HG02852 (cell line): ENCODE results near the gene CIPC.

ENCODE experiments used
- ATAC-seq: cut with Tn5 transposase; IDR thresholded peaks from one replicate; pipeline ENCODE4 v1.9.1; 2021; ENCODE audit warnings: mild to moderate bottlenecking, moderate library complexity; ENCODE audit not compliant: unreplicated experiment

CIPC gene, protein sequence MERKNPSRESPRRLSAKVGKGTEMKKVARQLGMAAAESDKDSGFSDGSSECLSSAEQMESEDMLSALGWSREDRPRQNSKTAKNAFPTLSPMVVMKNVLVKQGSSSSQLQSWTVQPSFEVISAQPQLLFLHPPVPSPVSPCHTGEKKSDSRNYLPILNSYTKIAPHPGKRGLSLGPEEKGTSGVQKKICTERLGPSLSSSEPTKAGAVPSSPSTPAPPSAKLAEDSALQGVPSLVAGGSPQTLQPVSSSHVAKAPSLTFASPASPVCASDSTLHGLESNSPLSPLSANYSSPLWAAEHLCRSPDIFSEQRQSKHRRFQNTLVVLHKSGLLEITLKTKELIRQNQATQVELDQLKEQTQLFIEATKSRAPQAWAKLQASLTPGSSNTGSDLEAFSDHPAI

DNA sequence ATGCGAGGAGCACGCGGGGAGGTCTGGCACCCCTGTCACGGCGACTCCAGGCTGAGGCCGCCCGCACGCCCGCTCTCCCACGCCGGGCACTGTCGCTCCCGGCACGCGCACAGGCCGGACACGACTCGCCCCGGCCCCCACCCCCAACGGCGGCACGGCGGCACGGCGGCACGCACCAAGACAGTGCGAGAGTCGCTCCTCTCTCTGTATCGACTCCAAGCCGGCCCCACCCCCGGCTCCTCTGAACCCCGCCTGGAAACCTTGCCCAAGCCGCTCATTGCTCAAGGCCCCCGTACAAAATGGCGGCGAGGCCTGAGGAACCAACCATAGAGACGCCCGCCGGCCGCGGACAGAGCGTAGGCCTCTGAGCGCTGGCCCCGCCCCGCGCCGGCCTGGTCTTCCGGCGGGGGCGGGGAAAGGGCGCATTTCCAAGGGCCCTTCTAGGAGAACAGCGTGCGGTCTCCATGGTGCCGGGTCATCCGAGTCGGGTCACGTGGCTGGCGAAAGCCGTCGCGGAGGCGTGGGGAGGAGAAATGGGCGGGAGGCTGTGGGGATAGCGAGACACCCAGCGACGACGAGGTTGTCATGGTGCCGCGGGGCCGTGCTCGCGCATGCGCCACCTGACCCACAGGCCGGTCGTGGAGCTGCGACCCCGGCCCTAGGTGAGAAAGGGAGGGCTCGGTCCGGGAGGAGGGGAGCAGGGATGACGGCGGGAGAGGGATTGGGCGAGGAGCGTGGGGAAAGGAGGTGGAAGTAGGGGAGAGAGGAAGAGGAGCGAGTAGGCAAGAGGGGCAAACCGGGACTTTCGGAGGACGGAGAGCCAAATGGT, at the start of gene CIPC:
Gene CIPC (plus strand): TSS at position 559 of the 829 bp plus-strand sequence. CDS start 7,451 bp downstream, outside the sequence.
- peak; percentile 83 for ATAC-seq

DNA sequence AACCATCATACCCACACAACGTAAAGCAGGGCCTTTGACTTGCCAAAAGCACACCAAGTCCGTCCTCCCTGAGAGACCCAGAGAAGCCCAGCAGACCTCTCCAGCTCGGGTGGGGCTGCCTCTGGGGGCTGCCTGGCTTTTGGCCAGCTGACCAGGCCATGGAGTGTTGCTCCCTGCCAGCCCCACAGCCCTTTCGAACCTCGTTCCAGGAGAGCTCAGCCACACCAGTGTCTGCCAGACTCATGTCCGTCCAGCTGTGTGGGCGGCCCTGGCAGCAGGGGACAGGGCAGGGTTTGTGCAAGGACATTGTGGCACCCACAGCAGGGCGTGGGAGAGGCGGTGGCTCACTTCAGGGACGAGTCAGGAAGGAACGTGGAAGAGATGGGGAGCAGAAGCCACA, 46.9 kb upstream of the CIPC start:
- ATAC-seq, result no peak

GRCh38 chr14:77052281-77053044, 45.6 kb upstream of the CIPC start:
- no peak for ATAC-seq

DNA sequence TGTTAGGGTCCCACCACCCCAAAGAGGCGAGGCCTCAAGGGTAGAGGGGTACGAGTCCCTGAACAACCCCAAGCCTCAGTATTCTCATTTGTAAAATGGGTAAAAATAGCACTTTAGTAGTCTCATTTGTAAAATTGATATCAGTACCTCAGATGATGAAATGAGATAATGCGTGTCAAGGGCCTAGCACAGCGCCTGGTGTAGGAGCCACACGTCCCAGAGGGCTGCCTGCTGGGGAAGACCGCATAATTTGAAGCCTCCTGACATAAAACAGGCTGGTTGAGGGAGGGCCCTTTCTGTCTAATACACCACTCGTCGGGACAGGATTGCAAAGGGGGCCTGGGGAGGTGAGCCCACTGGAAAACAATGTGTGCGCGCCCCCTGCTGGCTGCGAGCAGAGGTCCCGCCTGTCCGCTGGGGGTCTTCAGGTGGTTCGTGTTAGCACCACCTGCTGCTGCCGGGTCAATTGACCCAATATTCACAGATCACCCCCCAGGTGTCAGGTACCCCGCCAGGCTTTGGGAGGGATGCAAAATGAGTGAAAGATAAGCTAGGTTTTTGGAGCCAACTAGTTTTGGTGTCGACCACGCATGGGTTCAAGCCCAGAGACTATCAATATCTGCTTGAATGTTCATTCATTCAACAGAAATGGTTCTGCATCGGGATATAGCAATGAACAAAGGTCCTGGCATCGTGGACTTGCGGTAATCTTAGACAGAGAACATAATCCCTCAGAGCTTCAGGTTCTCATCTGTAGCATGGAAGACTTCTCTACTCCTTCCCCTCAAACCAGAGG, 44.8 kb upstream of the CIPC start:
- no peak for ATAC-seq

DNA sequence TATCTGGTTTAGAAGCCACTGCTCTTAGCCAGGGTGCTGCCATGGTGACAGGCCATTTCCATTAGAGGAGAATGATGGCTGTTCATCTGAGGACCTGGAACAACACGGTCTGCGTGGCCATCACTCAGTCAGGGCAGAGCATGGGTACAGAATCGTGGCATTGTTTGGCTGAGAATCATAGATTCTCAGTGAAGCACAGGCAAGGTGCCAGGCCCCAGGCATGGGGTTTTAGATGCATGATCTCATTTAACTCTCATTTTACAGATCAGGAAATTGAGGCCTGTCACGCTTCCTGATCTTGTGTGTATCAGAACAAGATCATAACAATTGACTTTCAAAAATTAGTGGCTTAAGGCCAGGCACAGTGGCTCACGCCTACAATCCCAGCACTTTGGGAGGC, 42.8 kb upstream of the CIPC start:
- no peak for ATAC-seq

- no peak for ATAC-seq
Observed at GRCh38 chr14:77055981-77056380, 42.1 kb upstream of the CIPC start.

DNA sequence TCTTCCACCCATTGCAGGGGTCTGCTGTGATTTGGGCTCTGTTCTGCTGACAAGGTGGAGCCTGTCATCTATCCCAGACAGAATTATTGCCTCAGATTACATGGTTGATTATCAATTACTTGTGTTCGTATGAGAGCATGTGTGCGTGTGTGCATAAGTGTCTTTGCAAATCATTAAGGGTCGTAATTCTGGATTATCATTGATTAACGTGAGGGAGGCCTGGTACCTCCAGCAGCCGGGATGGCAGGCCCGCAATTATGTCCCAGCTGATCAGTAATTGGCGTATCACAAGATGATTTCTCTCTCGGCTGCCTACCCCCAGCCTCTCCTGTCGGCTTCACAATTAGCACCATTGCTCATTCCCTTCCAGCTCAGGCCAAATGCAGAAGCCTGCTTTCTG, 39.9 kb upstream of the CIPC start:
- no peak for ATAC-seq

DNA sequence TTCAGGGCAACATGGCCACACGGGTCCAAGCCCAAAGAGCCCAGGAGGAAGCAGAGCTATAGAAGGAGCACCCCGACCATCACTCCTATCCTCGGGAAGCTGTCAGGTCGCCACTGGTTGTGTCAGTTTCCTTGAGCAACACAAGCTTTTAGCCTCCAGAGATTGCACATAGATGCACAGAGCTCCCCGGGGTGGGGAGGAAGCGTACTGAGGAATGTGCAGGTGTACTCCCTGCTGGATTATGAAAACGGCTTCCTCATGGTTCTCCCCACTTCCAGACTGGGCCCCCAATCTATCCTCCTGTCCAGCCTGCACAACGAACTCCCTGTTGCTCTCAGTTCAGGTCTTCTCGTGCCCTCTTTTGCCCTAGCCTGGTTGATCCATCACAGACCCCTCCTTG, 39.3 kb upstream of the CIPC start:
- no peak for ATAC-seq

DNA sequence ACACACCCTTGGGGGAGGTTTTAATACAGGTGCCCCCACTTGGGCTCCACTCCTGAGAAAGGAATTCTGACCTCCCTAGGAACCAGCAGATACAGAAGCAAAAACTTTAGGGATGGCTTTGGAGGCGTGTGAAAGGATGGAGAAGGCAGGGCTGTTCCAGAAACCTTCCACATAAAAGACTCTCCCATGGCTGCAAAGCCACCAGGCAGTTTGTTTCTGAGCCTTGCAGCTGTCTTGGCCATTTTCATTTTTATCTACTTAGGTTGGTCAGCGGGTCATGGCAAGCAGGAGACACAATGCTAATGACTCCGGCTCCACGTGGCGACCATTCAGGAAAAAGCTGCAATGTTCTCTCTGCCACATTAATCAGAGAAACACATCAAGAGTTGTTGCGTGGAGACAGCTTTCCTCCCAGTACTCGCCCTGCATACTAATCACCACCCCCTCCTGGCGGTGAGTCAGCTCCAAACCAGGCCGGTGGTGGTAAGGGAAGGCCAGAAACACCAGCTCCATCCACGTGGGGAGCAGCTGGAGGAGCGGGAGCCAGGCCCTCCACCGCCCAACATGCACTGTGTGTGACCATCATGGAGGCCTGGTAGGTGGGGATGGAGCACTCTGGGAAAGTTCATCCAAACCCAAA, 38.7 kb upstream of the CIPC start:
- ATAC-seq, result no peak

DNA sequence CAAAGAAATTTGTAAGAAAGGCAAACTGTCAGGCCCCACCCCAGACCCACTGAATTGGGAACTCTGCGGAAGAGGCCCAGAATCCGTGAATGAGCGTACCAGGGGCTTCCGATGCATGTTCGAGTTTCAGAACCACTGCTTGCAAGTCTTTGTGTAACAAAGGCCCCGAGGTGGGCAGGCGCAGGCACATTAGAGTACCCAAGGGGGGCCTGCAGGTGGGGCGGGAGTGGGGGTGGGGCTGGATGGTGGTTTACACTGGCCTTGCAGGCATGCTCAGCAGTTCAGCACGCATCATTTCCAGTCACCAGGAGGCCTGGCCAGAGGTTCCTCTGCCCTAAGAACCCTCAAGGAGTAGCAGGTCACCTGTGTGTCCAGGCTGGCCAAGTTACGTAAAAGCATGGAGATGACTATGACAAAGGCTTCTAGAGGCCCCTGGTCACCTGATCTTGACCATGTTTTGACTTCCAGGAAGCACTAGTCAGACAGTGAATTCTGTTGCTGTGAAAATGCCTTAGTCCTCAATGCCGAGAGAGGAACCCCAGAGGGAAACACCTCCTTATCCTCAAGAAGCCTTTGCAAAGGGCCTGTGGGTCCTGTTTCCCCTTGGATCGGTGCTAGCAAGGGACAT, 36.3 kb upstream of the CIPC start:
- no peak for ATAC-seq

DNA sequence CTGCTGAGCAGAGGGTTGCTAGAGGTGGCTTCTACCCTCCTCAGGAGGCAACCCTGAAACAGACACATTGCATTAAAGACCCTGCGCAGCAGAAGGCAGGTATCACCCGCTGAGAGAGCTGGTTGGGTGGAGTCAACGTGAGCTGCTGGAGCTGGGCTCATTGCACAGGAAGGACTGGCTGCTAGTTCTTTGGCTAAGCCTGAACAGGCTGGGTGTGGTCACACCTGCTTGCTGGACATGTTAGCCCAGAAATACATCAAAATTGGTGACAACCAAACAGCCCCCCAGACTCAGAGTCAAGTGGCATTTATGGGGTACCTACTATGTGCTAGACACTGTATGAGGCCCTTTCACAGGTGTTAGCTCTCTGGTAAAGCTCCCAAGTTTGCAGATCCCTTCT, 35.8 kb upstream of the CIPC start:
- ATAC-seq, result no peak

DNA sequence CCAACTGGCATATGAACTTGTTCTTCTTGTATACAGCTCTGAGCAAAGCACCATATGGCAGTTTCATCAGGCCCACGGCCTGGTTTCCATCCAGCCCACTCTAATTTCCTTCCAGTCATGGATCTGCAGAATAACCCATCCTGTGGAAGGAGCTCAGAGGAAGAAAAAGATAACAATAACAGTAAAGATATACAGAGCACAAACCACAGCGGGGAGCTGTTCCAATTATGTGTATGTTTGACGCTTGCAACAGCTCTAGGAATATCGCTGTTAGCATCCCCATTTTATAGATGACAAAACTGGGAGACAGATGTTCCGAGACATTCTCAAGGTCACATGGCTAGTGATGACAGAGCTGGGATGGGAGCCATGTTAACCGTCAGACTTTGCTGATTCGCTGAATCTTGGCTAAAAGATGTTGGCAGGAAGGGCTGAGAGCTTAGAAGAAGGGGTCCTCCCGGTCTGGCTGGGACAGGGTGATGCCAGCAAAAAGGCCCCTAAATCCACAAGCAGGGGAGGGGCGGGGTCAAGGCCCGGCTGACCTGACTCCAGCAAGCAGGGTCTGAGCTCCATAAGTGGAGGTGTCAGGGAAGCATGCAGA, 34.4 kb upstream of the CIPC start:
- no peak for ATAC-seq

- no peak for ATAC-seq
Observed at GRCh38 chr14:77064521-77065178, 33.4 kb upstream of the CIPC start.

DNA sequence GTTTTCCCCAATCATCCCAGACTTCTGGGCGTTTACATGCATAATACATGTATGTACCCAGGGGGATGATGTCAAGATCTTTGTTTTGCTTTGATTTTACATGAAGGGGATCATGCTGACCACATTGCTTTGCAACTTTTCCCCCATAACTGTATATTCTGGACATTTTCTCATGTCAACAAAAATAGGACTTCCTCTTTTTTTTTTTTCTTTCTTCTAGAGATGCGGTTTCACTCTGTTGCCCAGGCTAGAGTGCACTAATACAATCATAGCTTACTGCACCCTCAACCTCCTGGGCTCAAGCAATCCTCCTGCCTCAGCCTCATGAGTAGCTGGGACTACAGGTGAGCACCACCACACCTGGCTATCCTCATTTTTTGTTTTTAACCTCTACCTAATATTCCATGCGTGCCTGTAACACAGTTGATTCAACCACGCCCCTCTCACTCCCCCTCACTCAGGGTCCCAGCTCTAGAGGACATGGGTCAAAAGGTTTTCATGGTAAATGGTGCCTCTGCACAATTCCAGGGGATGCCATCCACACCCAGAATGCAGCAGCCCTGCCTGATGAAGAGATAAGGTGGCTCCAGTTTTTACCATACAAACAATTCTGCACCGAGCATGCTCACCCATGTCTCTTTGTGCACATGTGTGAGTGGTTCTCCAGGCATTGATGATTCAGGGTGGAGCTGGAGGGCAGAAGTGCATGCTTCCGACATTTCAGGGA, 32.0 kb upstream of the CIPC start:
- ATAC-seq, result no peak

DNA sequence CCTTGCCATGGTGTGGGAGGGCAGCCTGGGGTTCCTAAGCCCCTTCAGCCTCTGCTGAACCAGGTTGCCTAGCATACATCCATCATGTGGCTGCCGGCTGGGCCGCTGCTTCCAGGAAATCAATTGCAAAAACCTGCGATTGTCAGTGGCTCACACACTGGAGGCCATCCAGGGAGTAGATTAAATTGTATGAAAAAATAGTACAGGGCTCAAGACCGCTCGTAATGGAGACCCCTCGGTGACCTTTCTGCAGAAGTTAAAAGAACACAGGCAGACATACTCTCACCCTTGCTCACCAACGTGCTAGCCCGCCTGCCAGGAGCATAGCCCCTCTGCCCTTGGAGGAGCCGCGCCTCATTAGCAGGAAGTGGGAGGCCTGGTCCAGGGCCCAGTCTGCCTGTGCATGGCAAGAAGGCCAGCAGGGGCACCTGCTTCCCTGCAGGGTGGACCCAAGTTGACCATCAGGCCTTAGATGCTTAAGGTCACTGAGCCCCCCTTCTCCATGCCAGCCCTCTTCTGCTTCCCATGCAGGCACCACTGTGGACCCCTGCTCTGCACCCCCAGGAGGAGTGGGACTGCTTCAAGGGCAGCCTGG, 31.4 kb upstream of the CIPC start:
- no peak for ATAC-seq

DNA sequence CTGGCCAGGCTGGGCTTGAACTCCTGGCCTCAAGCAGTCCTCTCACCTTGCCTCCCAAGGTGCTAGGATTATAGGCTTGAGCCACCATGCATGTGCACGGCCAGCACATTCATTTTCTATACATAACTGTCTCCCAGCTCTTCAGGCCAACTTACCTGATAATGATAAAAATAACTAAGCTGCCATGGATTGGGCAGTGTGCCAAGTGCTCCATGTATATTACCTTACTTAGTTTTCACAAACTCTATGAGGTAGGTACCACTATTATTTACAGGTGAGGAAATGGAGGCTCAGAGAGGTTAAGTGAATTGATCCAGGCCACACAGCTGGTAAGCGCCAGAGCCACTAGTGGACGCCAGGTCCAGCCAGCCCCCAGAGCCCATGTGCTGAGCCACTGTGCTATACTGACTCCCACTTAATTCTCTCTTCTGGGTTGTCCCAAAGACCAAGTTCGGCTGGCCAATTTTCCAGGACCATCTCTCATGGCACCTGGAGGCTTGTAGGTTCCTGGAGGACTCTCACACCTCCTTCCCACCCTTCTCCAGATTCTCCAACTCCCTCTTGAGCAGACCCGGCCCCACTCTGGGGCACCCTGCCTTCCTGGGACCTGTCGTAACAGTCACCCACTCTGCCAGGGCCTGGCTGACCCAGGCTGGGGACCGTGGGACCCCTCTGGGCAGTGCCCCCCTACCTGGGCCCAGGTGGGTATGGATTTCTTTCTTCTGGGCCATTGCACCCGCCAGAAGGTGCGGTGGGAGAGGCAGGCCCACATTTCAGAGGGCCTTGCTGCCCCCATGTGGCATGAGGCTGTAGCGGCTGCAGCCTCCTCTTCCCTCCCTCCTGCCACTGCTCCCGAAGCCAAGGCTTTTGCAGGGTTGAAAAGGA, 30.2 kb upstream of the CIPC start:
- ATAC-seq, result peak; percentile 41
